ENCODE results near the gene SP9. TPM values are rescaled to one million over a fixed set of nuclear protein-coding genes. Genes with fewer than 3 reads are reported as not detected.

Gene SP9
- 0.22 TPM in 1 of 2 replicates, not detected in the other for polyA plus RNA-seq

GRCh38 chr2:174334781-174335251, at the start of gene SP9:
Gene SP9 (plus strand): TSS chr2:174334954. CDS start chr2:174335093, 139 bp downstream.

Other genes starting within 250 kb of the SP9 start
- gene OLA1, start 86.4 kb upstream of the SP9 start, polyA plus RNA-seq, result 289 and 325 TPM in 2 replicates
- 49.8 and 64.2 TPM in 2 replicates for gene SCRN3, start 60.8 kb downstream of the SP9 start, polyA plus RNA-seq
- gene GPR155, start 152.1 kb downstream of the SP9 start, polyA plus RNA-seq, result 24.9 and 25.8 TPM in 2 replicates